NCI-H128 (cell line): ENCODE measurements around the gene ADAMTS18.

Experiments
- DNase-seq: peaks from one replicate; lab custom pipeline; 2025; ENCODE audit not compliant: unreplicated experiment; lab: John Stamatoyannopoulos, UW

The ADAMTS18 gene

GRCh38 chr16:77439106-77439505 is 4.3 kb upstream of the ADAMTS18 start:
- no peak for DNase-seq

GRCh38 chr16:77437859-77438258 is 3.0 kb upstream of the ADAMTS18 start:
- DNase-seq = no peak

- DNase-seq = no peak
Measured at GRCh38 chr16:77435272-77435820, 512 bp upstream of the ADAMTS18 start.

- no peak for DNase-seq
Measured at GRCh38 chr16:77434022-77434529, 758 bp downstream of the ADAMTS18 start.

DNA sequence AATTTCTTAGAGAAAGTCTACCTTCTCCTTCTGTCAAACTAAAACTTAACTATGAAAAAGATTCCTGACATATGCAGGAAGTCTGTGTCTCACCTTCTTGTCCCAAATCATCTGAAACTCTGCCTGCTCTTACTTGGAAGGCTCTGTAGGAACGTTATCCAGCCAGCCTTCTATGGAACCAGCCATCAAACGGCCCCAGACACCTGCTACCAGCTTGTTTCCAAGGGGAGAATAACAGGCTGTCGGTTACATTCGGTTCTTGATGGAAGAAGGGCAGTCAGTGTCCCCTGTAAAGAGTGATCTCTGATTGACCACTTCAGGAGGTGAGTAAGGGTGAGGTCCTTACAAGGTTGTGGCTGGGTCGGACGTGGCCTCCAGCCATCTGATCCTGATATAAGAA is 1.7 kb downstream of the ADAMTS18 start:
- DNase-seq = no peak

GRCh38 chr16:77432264-77432663 is 2.6 kb downstream of the ADAMTS18 start:
- no peak for DNase-seq

- DNase-seq = no peak
Measured at GRCh38 chr16:77430787-77431585, 3.8 kb downstream of the ADAMTS18 start.

DNA sequence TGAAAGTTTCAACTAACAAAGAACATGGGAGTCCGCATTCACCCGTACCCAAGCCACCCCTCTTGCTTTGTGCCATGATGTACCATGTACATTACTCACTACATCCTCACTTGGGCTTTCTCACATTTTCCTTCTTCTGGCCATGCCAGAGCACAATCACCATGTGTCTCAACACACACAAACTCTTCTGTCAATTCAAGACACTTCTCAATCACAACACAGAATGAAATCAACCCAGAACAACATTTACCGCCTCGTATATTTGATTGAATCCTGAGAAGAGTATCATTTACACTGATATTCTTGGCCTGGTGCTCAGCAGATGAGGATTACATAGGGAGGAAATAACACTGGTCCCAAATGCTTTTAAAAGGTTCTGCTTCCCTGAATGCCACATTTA is 4.5 kb downstream of the ADAMTS18 start:
- no peak for DNase-seq

- DNase-seq = no peak
Measured at GRCh38 chr16:77424871-77425604, 9.8 kb downstream of the ADAMTS18 start.

DNA sequence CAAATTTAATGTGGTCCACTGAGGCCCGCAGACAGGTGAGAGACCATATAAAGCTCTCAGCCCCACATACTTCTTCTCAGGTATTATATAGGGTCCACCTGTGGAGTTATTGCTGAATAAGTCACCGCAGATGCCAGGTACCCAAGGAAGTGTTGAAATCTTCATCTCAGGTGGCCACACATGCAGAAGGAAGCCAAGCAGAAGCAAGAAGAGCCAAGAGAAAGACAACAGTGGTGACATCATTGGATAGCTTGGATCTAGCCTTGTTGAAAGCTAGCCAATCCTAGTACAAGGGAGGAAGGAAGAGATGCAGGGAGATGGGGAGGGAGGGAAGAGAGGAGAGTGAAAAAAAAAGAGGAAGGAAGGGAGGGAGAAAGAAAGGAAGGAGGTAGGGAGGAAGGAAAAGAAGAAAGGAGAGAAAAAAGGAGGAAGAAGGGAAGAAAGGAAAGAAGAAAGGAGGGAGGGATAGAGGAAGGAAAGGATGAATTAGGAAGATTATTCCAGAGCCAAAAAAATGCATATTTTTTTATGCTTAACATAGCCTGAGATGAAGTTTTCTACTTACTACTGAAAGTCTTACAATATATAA is 12.5 kb downstream of the ADAMTS18 start:
- DNase-seq = no peak

GRCh38 chr16:77416939-77417480 is 17.8 kb downstream of the ADAMTS18 start:
- no peak for DNase-seq

DNA sequence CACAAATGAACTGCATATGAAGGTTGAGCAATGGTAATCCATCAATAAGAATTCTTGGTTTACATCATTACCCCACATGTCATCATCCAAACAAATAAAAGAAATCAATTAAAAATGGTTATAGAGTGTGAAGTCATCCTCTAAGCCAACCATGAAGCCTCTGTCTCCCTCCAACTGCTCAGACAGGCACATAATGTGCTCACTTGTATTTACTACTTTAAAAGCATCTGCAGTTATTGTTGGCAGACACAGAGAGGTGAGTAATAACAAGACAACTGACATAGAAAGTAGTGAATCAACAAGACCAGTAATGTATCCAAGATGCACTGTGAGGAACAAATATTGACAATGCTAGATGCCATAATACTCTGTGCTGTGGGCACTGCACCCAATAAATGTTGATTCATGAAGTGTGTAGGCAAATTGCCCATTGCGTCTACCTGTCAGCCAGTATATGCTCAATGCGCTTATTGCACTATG is 20.0 kb downstream of the ADAMTS18 start:
- DNase-seq = no peak

DNA sequence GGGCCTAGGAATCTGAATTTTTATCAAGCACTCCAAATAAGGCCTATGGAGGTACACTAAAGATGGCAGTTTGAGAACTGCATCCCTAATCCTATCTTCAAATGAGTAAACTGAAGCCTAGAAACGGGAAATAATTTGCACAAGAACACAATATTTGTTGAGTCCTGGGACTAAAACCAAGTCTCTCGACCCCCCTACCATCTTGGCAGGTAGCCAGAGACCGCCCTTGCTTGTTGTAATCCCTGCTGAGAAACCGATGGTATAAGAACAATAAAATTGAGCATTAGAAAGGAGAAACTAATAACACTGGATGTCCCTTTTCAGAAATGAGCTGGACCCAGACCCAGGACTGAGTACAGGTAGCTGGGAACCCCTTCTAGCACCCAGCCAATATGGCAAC is 24.4 kb downstream of the ADAMTS18 start:
- DNase-seq = no peak

DNA sequence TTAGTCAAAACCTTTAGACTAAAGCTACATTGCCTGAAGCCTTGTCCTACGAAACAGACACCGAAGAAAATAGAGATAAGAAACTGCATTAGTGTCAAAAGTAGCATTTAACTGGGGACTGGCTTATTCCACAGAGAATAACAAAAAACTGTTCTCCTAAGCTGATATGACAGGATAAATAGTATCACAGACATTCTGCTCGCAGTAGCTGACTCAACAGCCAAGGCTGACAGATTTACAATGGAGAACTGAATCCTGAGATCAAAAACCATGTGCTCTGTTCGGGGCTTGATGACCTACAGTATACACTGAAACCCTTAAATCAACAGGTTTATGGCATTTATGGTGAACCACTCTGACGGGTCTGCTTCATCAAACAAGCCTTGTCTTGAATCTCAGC is 25.5 kb downstream of the ADAMTS18 start:
- no peak for DNase-seq

GRCh38 chr16:77408607-77409006 is 26.2 kb downstream of the ADAMTS18 start:
- DNase-seq = no peak

GRCh38 chr16:77406680-77407079 is 28.2 kb downstream of the ADAMTS18 start:
- no peak for DNase-seq

DNA sequence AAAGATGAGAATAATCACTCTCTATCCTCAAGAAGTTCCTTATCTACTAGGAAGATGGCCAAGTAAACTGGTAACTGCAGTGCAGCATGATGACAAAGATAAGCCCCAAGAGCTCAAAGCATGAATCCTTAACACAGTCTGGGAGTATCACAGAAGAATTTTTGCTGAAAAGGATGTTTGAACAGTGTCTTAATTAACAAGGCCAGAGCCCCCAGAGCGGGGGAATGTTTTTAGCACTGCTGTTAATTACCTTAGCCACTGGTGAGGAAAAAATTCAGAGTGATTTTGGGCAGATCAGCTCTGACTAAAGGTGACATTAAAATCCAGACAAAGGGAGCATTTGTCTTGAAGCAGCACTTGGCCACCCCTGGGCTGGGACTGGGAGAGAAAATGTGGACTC is 30.1 kb downstream of the ADAMTS18 start:
- DNase-seq = no peak

GRCh38 chr16:77403732-77404131 is 31.1 kb downstream of the ADAMTS18 start:
- no peak for DNase-seq

DNA sequence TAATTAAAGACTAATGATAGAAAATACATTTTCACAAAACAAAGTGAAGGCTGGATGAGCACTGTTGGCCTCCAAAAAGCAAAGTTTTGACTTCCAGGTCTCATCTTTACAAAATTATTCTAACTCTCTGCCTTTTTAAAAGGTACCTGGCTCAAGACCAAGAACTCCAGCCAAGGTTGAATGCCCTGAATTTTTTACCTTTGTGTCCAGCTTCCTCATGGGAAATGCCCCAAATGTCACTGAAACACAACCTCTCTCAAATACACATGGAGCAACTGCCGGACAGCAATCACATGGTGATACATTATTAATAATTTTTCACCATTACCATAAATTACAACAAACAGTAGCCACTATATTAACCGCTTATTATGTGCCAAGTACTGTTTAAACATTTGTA is 32.2 kb downstream of the ADAMTS18 start:
- no peak for DNase-seq

GRCh38 chr16:77402118-77402517 is 32.7 kb downstream of the ADAMTS18 start:
- DNase-seq = no peak

- no peak for DNase-seq
Measured at GRCh38 chr16:77399546-77399945, 35.3 kb downstream of the ADAMTS18 start.
